CD1c-positive myeloid dendritic cell (primary cell): ENCODE measurements around the gene MPEG1.

Experiments
- DNase-seq: peaks from one replicate; pipeline ENCODE4 v3.0.0-alpha.2; 2016; ENCODE audit errors: extremely low spot score

Gene MPEG1

GRCh38 chr11:59212744-59213631 lies at the start of gene MPEG1:
Gene MPEG1 (minus strand): TSS chr11:59212927. CDS start chr11:59212865, 62 bp downstream.
- peak; percentile 90 for DNase-seq

- no peak for DNase-seq
Measured at GRCh38 chr11:59262177-59262818, 49.6 kb upstream of the MPEG1 start.

GRCh38 chr11:59261150-59261549 lies 48.4 kb upstream of the MPEG1 start:
- no peak for DNase-seq

- DNase-seq, result no peak
Measured at GRCh38 chr11:59259867-59260475, 47.2 kb upstream of the MPEG1 start.

GRCh38 chr11:59259047-59259446 lies 46.3 kb upstream of the MPEG1 start:
- no peak for DNase-seq

- no peak for DNase-seq
Measured at GRCh38 chr11:59255281-59255680, 42.6 kb upstream of the MPEG1 start.

GRCh38 chr11:59254286-59254685 lies 41.6 kb upstream of the MPEG1 start:
- DNase-seq, result peak; percentile 59

GRCh38 chr11:59253001-59253400 lies 40.3 kb upstream of the MPEG1 start:
- no peak for DNase-seq

- no peak for DNase-seq
Measured at GRCh38 chr11:59249535-59249934, 36.8 kb upstream of the MPEG1 start.

GRCh38 chr11:59247531-59248227 lies 35.0 kb upstream of the MPEG1 start:
- DNase-seq, result peak; percentile 67

GRCh38 chr11:59243633-59244032 lies 30.9 kb upstream of the MPEG1 start:
- DNase-seq, result peak; percentile 45

- DNase-seq, result no peak
Measured at GRCh38 chr11:59240322-59240721, 27.6 kb upstream of the MPEG1 start.

- no peak for DNase-seq
Measured at GRCh38 chr11:59226396-59226795, 13.7 kb upstream of the MPEG1 start.

GRCh38 chr11:59225017-59225416 lies 12.3 kb upstream of the MPEG1 start:
- no peak for DNase-seq

- DNase-seq, result peak; percentile 86
Measured at GRCh38 chr11:59224351-59224928, 11.7 kb upstream of the MPEG1 start.

GRCh38 chr11:59223611-59224010 lies 10.9 kb upstream of the MPEG1 start:
- DNase-seq, result no peak

GRCh38 chr11:59223177-59223576 lies 10.4 kb upstream of the MPEG1 start:
- DNase-seq, result peak; percentile 35

GRCh38 chr11:59222464-59223060 lies 9.8 kb upstream of the MPEG1 start:
- peak; percentile 95 for DNase-seq

- DNase-seq, result peak; percentile 41
Measured at GRCh38 chr11:59221441-59221840, 8.7 kb upstream of the MPEG1 start.

GRCh38 chr11:59219836-59220235 lies 7.1 kb upstream of the MPEG1 start:
- no peak for DNase-seq

- DNase-seq, result peak; percentile 63
Measured at GRCh38 chr11:59218893-59219292, 6.2 kb upstream of the MPEG1 start.
